Endothelial cell of umbilical vein (primary cell): ENCODE results near the gene PLCG2. TPM values are rescaled to one million over a fixed set of nuclear protein-coding genes. Genes with fewer than 3 reads are reported as not detected.

Experiments used
- BruUV-seq: library from RNA; stranded (reverse); fragments of 400-500 nt; replicated peaks from 2 replicates; lab custom pipeline; 2021; lab: Mats Ljungman, UMichigan
- CTCF ChIA-PET: fragments of 300-600, 350-600 bp; sonication (Branson Sonifier 250); formaldehyde crosslinking; loops from one replicate; lab custom pipeline; 2021; ENCODE audit warnings: antibody characterized with exemption, inconsistent platforms; lab: Charles Lee
- POLR2A ChIA-PET: fragments of 300-600, 350-600 bp; sonication (Branson Sonifier 250); formaldehyde crosslinking; loops from one replicate; lab custom pipeline; 2021; ENCODE audit warnings: antibody characterized with exemption, inconsistent platforms; lab: Charles Lee
- DNase-seq: peaks from one replicate; pipeline ENCODE4 v3.0.0-alpha.2; 2011; ENCODE audit warnings: low read depth, low spot score
- FAIRE-seq: peaks from 2 replicates; lab custom pipeline; 2011; peaks lifted over from hg19 to GRCh38; lab: Jason Lieb, UNC
- H2AFZ ChIP-seq: 2 replicates; pipeline ENCODE4 v1.6.0; 2012; ENCODE audit warnings: low read depth, low read length, control low read depth, inconsistent platforms
- H3K27ac ChIP-seq: 2 replicates; pipeline ENCODE4 v1.5.1; 2011; ENCODE audit warnings: low read depth, mild to moderate bottlenecking, control low read depth, low read length, moderate library complexity; ENCODE audit not compliant: insufficient read depth
- H3K27me3 ChIP-seq, 2 experiments: 2 replicates each; pipeline versions ENCODE4 v1.6.0 to v1.6.1; 2011; ENCODE audit warnings: low read length in 2 of 2, mixed read lengths in 1 of 2; ENCODE audit not compliant: control insufficient read depth in 2 of 2, insufficient read depth in 2 of 2
- H3K36me3 ChIP-seq, 2 experiments: 2 replicates in 1 of 2; 3 replicates in 1 of 2; pipeline ENCODE4 v1.5.1; 2011; ENCODE audit warnings: low read length in 2 of 2, mild to moderate bottlenecking in 1 of 2, moderate library complexity in 1 of 2; ENCODE audit not compliant: control insufficient read depth in 2 of 2, insufficient read depth in 2 of 2; ENCODE audit errors: extremely low read depth in 1 of 2
- H3K4me1 ChIP-seq: 3 replicates; pipeline ENCODE4 v1.5.1; 2011; ENCODE audit warnings: mild to moderate bottlenecking, low read length; ENCODE audit not compliant: control insufficient read depth, insufficient read depth; ENCODE audit errors: extremely low read depth
- H3K4me2 ChIP-seq: 2 replicates; pipeline ENCODE4 v1.6.1; 2011; ENCODE audit warnings: low read length, control low read depth, mixed read lengths; ENCODE audit not compliant: insufficient read depth
- H3K4me3 ChIP-seq, 3 experiments: fragments of 200-600 bp in 1 of 3; sonication (generic), shearing (Covaris generic) in 1 of 3; replicated peaks in 1 of 3; 2 replicates each; pipeline ENCODE4 v1.5.1; 2011 to 2016; ENCODE audit warnings: control low read depth in 3 of 3, low read length in 3 of 3, mild to moderate bottlenecking in 2 of 3, inconsistent platforms in 1 of 3, low read depth in 1 of 3, moderate library complexity in 1 of 3; ENCODE audit not compliant: insufficient read depth in 1 of 3
- H3K79me2 ChIP-seq: 2 replicates; pipeline ENCODE4 v1.6.0; 2012; ENCODE audit warnings: low read length, inconsistent platforms; ENCODE audit not compliant: control insufficient read depth, insufficient read depth
- H3K9ac ChIP-seq: replicated peaks from 2 replicates; pipeline ENCODE3; 2011; ENCODE audit warnings: low read length, control low read depth; ENCODE audit not compliant: insufficient read depth; ENCODE audit errors: extremely low read depth
- H3K9me1 ChIP-seq: replicated peaks from 3 replicates; pipeline ENCODE4 v1.6.0; 2011; ENCODE audit warnings: mild to moderate bottlenecking, low read length; ENCODE audit not compliant: control insufficient read depth, insufficient read depth; ENCODE audit errors: extremely low read depth
- H3K9me3 ChIP-seq: replicated peaks from 2 replicates; pipeline ENCODE4 v1.5.1; 2012; ENCODE audit warnings: low read length, inconsistent platforms; ENCODE audit not compliant: control insufficient read depth, insufficient read depth
- H4K20me1 ChIP-seq: replicated peaks from 2 replicates; pipeline ENCODE3; 2011; ENCODE audit warnings: mild to moderate bottlenecking, low read length; ENCODE audit not compliant: control insufficient read depth, insufficient read depth; ENCODE audit errors: extremely low read depth
- EZH2 ChIP-seq: IDR thresholded peaks from 2 replicates; pipeline ENCODE4 v1.6.1; 2012; ENCODE audit warnings: borderline replicate concordance, low read depth, mild to moderate bottlenecking, moderate library complexity, low read length, inconsistent platforms; ENCODE audit not compliant: severe bottlenecking
- FOS ChIP-seq: IDR thresholded peaks from 2 replicates; pipeline ENCODE4 v1.6.1; 2011; ENCODE audit warnings: mild to moderate bottlenecking, low read length, moderate library complexity, borderline replicate concordance; ENCODE audit not compliant: insufficient read depth
- GATA2 ChIP-seq: IDR thresholded peaks from 2 replicates; pipeline ENCODE4 v1.7.0; 2011; ENCODE audit warnings: low read depth, mild to moderate bottlenecking, moderate library complexity, mixed read lengths, low read length; ENCODE audit not compliant: insufficient read length, insufficient read depth
- JUN ChIP-seq: IDR thresholded peaks from 2 replicates; pipeline ENCODE4 v1.6.1; 2011; ENCODE audit warnings: borderline replicate concordance, low read depth; ENCODE audit not compliant: insufficient read length, insufficient read depth
- MYC ChIP-seq: IDR thresholded peaks from one replicate; pipeline ENCODE4 v1.6.1; 2011; ENCODE audit warnings: mild to moderate bottlenecking, low read depth, low read length
- POLR2A ChIP-seq: IDR thresholded peaks from 2 replicates; pipeline ENCODE4 v1.6.1; 2012; ENCODE audit warnings: low read depth, mild to moderate bottlenecking, control low read depth, low read length
- POLR2AphosphoS5 ChIP-seq: IDR thresholded peaks from 2 replicates; pipeline ENCODE4 v1.6.1; 2012; ENCODE audit warnings: low read depth, mild to moderate bottlenecking, control low read depth, low read length, moderate library complexity; ENCODE audit not compliant: insufficient read depth
- dilution Hi-C: fragments of 300-500 bp; cut with MboI; formaldehyde crosslinking; loops from one replicate; pipeline ENCODE4 v1.15.0; 2019; ENCODE audit warnings: low sequenced_read_pairs; ENCODE audit not compliant: extremely low pct_ligation_motif_present
- intact Hi-C: fragments of 100-400 bp; cut with micrococcal nuclease; formaldehyde crosslinking; loops from one replicate; pipeline ENCODE4 v1.10.0; 2022
- polyA plus RNA-seq, 4 experiments: library from polyadenylated mRNA; depleted of rRNA in 3 of 4; stranded (reverse) in 3 of 4; unstranded in 1 of 4; fragments of >200 nt; gene quantifications; 2 replicates each; pipeline versions ENCODE4 v1.2.1 to v1.2.3, GENCODE V29; 2011 to 2012; ENCODE audit warnings: missing spikeins in 1 of 4
- total RNA-seq: library from RNA; stranded (reverse); gene quantifications from 2 replicates; pipeline ENCODE4 v1.2.3, GENCODE V29; 2021
- TF ChIP-seq, protein P1 (sequence below), 2 donors: IDR thresholded peaks; 1 replicate in 1 of 2; 2 replicates in 1 of 2; pipeline ENCODE4 v1.5.1; 2011; ENCODE audit warnings: low read length in 2 of 2, mild to moderate bottlenecking in 2 of 2, moderate library complexity in 2 of 2, control low read depth in 1 of 2, inconsistent platforms in 1 of 2, low read depth in 1 of 2; ENCODE audit not compliant: insufficient read depth in 1 of 2; ENCODE audit errors: extremely low read depth in 1 of 2
- TF ChIP-seq, protein P2 (sequence below): IDR thresholded peaks from 2 replicates; pipeline ENCODE4 v1.6.1; 2011; ENCODE audit not compliant: insufficient read depth, insufficient read length

PLCG2 gene
- total and polyA plus RNA-seq, 2 donors (not counting 3 experiments of a cell fraction or from before 2014, with no cell fraction given): 10.8 to 13.6 TPM

DNA sequence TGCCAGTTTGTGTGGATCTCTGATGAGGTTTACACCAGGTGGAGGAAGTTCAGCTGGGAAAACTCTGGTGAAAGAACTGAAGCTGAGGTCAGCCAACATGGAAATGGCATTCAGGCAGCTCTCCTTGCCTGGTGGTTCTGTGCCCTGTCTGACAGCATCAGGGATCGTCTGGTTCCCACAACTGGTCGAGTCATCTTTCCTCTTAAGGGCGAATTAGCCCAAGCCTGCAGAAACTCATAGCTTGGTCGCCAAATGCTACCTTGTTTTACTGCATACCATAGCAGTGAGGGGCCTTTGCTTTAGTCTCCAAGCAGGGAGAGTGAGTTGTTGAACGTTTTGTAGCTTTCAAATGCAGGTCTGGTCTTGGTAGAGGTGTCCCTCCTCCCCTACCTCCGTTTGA is 7.2 kb downstream of the PLCG2 start:
- no peaks in the 10 kb centered on the region for H3K27me3 ChIP-seq
- dilution Hi-C loops (no loop called here), intact Hi-C loops (no loop called here)
- FAIRE-seq (no peak), DNase-seq (peak; percentile 36)
- no peaks in the 10 kb centered on the region for H3K9me1 ChIP-seq
- no peak overlapping the region for H3K4me2 ChIP-seq
- no peaks in the 10 kb centered on the region for H3K4me1 ChIP-seq
- ChIA-PET CTCF (interaction anchor here (0.6 to 3.0 kb wide), 2 partner anchors 23 to 87 kb away, joined by 3 to 8 read pairs; no protein-coding TSS in a partner anchor), POLR2A (no interaction called here)
- H3K9ac ChIP-seq: no peak overlapping the region
- no peaks in the 10 kb centered on the region for H3K9me3 ChIP-seq
- BruUV-seq: no TSS peak
- no peak overlapping the region for H2AFZ ChIP-seq
- H4K20me1 ChIP-seq: no peaks in the 10 kb centered on the region
- TF ChIP-seq POLR2A (no peak), JUN (no peak), POLR2AphosphoS5 (no peak), FOS (no peak), MYC (no peak), GATA2 (no peak), EZH2 (no peak)
- TF ChIP-seq, protein P1, sequence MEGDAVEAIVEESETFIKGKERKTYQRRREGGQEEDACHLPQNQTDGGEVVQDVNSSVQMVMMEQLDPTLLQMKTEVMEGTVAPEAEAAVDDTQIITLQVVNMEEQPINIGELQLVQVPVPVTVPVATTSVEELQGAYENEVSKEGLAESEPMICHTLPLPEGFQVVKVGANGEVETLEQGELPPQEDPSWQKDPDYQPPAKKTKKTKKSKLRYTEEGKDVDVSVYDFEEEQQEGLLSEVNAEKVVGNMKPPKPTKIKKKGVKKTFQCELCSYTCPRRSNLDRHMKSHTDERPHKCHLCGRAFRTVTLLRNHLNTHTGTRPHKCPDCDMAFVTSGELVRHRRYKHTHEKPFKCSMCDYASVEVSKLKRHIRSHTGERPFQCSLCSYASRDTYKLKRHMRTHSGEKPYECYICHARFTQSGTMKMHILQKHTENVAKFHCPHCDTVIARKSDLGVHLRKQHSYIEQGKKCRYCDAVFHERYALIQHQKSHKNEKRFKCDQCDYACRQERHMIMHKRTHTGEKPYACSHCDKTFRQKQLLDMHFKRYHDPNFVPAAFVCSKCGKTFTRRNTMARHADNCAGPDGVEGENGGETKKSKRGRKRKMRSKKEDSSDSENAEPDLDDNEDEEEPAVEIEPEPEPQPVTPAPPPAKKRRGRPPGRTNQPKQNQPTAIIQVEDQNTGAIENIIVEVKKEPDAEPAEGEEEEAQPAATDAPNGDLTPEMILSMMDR (IDR thresholded peaks at IDR 0.05; ENCODE audit: extremely low read depth in 1 of 2, insufficient read depth in 1 of 2, low read depth in 1 of 2, low read length in 2 of 2): no peak
- TF ChIP-seq, protein P2, sequence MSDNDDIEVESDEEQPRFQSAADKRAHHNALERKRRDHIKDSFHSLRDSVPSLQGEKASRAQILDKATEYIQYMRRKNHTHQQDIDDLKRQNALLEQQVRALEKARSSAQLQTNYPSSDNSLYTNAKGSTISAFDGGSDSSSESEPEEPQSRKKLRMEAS: no peak
- H3K27ac ChIP-seq: no peak overlapping the region
- H3K79me2 ChIP-seq: no peaks in the 10 kb centered on the region
- no peak overlapping the region for H3K4me3 ChIP-seq
- no peaks in the 10 kb centered on the region for H3K36me3 ChIP-seq
